ENCODE results near the gene CDH23.

CDH23 gene

DNA sequence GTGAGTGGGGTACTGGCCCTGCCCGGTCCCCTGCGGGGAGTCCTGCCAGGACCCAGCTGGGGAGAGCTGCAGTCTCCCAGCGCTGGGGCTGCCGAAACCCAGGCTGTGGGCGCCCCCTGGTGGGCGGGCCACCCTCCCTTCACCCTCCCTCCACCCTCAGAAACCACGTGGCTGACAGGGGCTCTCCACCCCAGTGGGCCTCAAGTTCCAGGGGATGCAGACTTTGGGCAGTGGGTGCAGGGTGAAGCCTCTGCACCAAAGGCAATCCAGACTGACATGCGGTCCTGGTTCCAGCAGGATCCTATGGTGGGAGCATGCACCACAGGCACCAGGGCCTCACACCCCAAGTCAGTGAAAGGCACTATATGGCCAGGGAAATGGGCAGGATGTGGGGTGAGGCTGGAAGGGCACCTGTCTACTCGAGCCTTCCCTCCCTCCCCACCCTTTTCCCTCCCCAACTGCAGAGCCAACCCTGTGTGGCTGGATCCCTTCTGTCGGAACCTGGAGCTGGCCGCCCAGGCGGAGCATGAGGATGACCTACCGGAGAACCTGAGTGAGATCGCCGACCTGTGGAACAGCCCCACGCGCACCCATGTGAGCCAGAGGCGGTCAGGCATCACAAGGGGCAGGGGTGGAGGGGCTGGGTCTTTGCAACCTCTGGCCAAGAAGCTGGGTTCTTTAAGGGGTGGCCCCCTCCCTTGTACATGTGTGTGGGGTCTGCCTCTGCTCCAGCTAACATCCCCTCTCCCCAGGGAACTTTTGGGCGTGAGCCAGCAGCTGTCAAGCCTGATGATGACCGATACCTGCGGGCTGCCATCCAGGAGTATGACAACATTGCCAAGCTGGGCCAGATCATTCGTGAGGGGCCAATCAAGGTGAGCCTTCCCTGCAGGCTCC is 415.5 kb downstream of the CDH23 start:
- peak; percentile 10 to 44 for DNase-seq

DNA sequence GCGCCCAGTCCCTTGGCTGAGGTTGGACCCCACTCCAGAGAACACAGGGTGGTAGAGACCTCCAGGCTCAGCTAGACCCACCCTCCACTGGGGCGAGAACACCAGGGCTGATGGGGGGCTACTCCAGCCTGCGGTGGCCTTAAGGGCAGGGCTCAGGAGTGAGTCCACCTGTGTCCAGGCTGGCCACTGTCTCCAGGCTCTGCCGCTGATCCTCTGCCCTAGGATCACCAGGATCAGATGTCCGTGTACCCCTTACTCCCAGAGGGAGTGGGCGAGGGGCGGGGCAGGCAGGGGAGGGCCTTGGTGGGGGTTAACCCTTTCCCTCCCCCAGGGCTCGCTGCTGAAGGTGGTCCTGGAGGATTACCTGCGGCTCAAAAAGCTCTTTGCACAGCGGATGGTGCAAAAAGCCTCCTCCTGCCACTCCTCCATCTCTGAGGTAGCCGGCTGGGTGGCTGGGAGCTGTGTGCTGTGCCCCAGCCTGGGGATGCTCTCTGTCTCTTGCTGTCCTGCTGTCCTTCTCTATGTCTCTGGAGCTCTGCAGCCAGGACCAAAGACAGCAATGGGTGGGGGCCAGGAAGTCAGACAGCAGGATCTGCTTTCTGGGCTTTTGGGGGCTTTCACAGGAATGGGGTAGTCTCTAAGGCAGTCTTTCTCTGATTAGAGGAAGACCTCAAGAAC is 416.3 kb downstream of the CDH23 start:
- no peak for DNase-seq

- DNase-seq = no peak
These were observed 418.2 kb downstream of the CDH23 start for GRCh38 chr10:71814922-71815411.

GRCh38 chr10:71815515-71816130 is 418.9 kb downstream of the CDH23 start:
- DNase-seq = no peak

DNA sequence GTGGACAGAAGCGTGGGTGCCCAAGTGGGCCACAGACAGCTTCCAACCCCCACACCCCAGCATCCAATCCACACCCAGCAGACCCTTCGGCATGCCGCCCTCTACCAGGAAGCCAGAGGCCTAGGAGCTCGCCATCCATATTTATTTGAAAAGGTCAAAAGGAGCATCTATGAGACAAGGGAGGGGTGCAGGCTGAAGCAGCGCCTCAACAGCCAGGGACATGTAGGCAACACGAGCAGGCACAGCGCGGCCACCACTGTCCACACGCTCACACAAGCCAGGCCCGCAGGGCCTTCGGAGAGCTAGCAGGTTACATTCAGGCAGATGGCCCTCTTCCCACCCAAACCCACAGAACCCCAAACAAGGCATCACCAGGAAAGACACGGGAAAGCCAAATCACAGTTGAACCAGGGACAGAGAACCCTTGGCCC is 419.7 kb downstream of the CDH23 start:
- no peak for DNase-seq

GRCh38 chr10:71816936-71817618 is 420.4 kb downstream of the CDH23 start:
- DNase-seq = no peak

DNA sequence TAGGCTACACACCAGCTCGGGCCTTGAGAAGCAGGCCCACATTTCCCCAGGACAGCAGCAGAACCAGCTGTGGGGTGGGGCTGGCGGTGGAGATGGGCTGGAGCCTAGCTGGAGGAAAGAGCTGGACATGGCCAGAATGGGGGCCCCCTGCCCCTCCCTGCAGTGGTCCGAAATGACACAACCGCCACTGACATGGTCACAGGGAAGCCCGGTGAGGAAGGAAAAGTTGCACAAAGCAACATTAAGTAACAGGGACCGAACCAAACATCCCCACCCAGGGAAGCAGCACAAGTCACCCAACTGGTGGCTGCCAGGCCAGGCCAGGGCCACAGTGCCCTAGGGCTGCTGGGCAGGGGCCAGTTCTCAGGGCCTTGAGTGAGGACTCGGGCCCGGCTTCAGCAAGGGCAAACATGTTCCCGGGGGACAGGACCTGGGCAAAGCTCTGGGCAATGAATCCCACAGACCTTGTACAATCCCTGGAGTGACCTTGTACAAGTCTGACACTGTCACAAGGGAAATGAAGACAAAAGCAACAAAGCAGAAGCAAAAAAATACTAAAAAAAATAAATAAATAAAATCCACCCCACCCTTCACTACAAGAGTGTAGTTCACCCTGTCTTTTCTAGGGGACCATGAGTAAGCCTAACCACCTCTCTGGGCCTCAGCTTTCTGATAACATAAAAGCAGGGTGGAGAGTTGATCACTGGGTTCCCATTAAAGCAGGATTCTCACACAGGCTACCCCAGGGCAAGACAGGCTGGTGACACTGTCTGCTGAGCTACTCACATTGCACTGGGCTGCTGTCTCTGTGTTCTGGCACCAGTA is 421.3 kb downstream of the CDH23 start:
- DNase-seq = no peak

DNA sequence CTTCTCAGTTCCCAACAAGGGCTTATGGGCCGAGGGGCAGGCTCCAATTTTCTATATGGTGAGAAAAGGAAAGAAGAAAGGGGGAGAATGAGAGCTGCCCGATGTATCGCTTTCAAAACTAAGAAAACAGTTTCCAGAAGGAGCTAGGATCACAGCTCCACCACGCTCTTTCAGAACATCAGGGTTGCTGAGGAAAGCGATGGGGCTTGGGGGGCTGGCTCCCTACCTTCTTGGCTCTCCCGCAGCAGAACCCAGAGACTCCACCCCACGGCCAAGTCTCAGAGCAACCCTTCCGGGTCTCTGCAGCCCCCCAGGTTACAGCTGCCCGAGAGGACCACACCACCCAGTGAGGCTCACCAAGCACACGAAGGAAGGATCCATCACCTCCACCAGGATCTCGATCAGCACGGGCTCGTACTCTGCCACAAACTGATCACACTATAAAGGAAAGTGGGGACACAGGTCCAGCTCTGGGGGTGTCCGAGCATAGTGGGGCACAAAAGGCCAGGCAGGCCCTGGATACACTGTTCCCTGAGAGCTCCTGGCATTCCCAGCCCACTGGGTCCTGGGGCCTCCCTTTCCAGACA is 422.0 kb downstream of the CDH23 start:
- DNase-seq = no peak

GRCh38 chr10:71819441-71819861 is 422.7 kb downstream of the CDH23 start:
- no peak for DNase-seq

DNA sequence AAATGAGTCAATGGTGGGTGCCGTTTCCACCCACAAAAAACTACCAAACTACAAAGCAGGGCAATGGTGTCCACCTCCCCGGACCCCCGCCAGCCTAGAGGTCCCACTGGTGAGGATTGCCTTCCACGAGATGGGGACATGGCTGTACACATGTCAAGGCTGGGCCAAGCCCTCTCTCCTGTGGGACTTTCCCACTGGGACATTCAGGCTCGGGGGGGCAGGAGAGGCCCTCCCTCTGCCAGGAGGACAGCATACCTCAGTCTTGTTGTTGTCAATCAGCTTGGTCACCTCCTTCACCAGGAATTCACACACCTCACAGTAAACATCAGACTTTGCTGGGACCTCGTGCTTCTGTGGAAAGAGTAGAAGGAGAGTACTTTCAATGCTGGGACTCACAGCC is 423.3 kb downstream of the CDH23 start:
- DNase-seq = no peak

- DNase-seq = no peak
These were observed 424.2 kb downstream of the CDH23 start for GRCh38 chr10:71820966-71821365.

DNA sequence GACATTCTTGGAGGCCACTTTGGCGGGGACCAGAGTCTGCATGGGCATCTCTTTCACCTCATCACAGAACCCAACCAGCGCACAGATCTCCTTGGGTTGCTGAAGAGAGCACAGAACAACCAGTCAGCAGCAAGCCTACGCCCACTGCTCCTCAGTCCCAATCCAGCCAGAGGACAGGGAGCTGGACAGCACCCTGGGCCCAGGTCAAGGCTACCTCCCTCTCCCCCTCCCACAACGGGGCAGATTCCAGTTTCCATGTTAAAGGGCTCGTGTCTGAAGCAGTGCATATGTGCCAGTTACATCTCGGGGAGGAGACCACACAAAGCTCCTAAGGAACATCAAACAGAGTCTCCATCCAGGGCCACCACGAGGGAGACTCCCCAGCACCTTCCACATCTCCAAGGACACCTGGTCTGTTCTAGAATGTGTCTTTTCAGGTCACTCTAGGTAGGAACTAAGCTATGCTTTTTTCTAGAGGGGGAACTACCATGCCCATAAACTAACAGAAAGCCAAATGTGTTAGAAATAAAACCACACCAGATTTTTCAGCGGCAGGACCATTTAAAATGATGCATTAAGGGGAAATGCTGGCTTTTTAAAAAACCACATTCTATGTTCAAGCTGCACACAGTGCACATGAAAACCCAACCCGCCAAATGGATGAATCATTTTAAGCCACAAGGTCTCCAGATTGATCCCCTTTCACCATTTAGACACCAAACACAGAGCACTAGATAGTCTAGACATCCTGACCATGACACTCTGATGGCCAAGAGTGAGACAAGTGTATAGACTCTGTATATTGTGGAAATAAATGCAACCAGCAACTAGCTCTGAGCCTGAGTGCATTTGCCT is 425.4 kb downstream of the CDH23 start:
- no peak for DNase-seq

DNA sequence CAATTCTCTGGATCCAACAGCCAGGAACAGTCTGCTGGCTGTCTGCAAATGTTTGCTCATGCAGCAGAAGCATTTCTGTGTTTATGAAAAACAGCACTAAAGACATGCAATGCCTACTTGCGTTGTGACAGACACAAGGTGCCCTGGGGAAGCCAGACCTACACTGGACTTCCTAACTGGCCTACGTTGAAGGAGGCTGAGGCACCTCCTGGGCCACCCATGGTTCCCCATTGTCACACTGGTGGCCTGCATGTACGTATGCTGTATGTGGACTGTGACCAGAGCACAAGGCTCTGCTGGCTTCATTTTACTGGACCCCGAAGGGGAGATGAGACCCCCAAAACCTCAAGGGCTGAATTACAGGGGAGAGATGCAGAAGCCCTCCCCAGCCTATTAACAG is 426.6 kb downstream of the CDH23 start:
- DNase-seq = no peak

DNA sequence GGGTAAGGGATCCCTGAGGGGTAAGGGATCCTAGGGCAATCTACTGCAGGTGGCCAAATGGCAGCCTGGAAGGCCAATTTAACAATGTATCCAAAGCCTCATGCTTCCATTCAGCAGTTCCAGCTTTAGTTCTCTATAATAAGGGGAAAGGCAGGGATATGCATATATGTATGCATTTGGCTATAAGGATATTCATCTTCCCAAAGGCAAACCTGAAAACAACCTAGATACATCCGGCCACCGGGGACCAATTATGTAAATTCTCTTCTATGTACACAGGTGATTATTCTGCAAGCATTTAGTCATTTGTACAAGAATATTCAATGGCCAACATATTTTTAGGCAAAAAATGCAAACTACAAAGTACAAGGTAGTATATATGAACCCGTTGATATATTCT is 427.6 kb downstream of the CDH23 start:
- DNase-seq = no peak

- DNase-seq = no peak
These were observed 428.5 kb downstream of the CDH23 start for GRCh38 chr10:71825217-71825616.

DNA sequence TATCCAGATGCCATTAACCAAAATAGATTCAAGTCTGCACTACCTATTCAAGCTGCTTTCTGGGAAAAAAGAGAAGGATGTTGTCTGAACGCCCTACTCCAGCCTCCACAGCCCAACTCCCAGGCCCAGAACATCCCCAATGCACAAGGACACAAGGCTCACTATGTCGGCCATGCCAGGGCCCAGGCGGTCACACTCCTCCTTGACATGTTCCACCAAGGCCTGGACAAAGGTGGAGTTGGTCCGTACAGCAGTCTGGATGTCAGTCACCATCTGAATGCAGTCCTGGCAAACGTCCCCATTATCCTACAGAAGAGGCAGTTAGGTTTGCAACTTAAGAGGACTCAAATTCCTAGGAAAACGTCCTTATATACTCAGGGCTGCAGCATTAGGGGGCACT is 431.1 kb downstream of the CDH23 start:
- no peak for DNase-seq

GRCh38 chr10:71828702-71829101 is 432.0 kb downstream of the CDH23 start:
- DNase-seq = no peak

- no peak for DNase-seq
These were observed 432.5 kb downstream of the CDH23 start for GRCh38 chr10:71829171-71829570.

- no peak for DNase-seq
These were observed 433.2 kb downstream of the CDH23 start for GRCh38 chr10:71829896-71830295.

- no peak for DNase-seq
These were observed 434.0 kb downstream of the CDH23 start for GRCh38 chr10:71830726-71831125.

Measured in NCI-H2081 (cell line).